ENCODE results near the gene CERS4. TPM values are rescaled to one million over a fixed set of nuclear protein-coding genes. Genes with fewer than 3 reads are reported as not detected.

Gene CERS4
- total and polyA plus RNA-seq, 10 of the 15 experiments (the other 5 are each of a cell fraction or from before 2014, with no cell fraction given): 0.34 to 62.1 (median 20.7) TPM

DNA sequence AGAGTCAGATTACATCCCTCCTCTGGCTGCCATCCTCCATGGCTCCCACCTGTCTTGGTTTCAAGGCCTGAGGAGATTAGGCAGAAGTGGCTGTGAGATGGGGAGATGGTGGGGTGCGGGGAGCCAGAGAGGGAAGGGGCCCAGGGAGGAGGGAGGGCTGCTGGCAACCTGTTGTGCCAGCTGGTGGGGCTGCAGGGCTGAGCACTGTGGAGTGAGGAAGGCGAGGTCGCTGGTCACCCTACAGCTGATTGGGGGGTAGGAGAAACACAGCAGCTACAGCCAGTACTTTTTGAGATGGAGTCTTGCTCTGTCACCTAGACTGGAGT is 50.7 kb downstream of the CERS4 start:
- intact Hi-C loops (cut with micrococcal nuclease; ENCODE audit: unreplicated experiment): no loop called here
- Histone ChIP-seq H3K4me2 (ENCODE audit: control insufficient read depth, insufficient read depth) (no peak overlapping the region), H4K20me1 (ENCODE audit: control insufficient read depth, insufficient read depth) (no peaks in the 10 kb centered on the region), H2AFZ (ENCODE audit: control insufficient read depth, low read depth, low read length) (no peak overlapping the region), H3K4me3 (no peak overlapping the region), H3K79me2 (ENCODE audit: control insufficient read depth, insufficient read depth, low read length) (no peaks in the 10 kb centered on the region), H3K9me3 (replicated peaks; ENCODE audit: control insufficient read depth, insufficient read depth, low read length) (no peaks in the 10 kb centered on the region), H3K36me3 (ENCODE audit: control insufficient read depth in 2 of 2, insufficient read depth in 2 of 2, low read length in 1 of 2) (peaks cover 14 to 26% of the 10 kb centered on the region in 2 experiments; a peak in 3 of 4 replicates), H3K4me1 (ENCODE audit: control insufficient read depth, insufficient read depth, low read length) (no peaks in the 10 kb centered on the region), H3K9ac (ENCODE audit: control insufficient read depth, insufficient read depth, low read length) (no peak overlapping the region), H3K27me3 (replicated peaks in 1 of 2; ENCODE audit: control insufficient read depth in 2 of 2, insufficient read depth in 2 of 2, low read length in 1 of 2) (no peaks in the 10 kb centered on the region), H3K27ac (ENCODE audit: control insufficient read depth, insufficient read depth) (no peak overlapping the region)
- DNase-seq (ENCODE audit: low read depth, low spot score) (no peak), ATAC-seq (no peak), FAIRE-seq (no peak)
- ChIA-PET CTCF (interaction anchor here (0.6 kb wide), 1 partner anchor 200 kb away, joined by 4 read pairs; no protein-coding TSS in a partner anchor), SMC1A (ENCODE audit: uncharacterized antibody, unreplicated experiment) (no interaction called here), POLR2A (interaction anchor here (0.7 kb wide), 1 partner anchor 75 kb away, joined by 5 read pairs; no protein-coding TSS in a partner anchor), RAD21 (ENCODE audit: unreplicated experiment) (no interaction called here)
- in situ Hi-C loops (cut with MboI): loop anchor here (10.0 kb wide), 2 partner anchors 245 to 315 kb away; partner anchors contain the start of gene TIMM44
- 80% methylated on average over 3 of the region's 3 CpGs for WGBS (ENCODE audit: insufficient coverage, insufficient replicate concordance, low lambda C conversion rate, missing lambda C conversion rate)
- BruUV-seq (replicated peaks): no TSS peak
- no peak for TF ChIP-seq MYC (IDR thresholded peaks at IDR 0.05; ENCODE audit: insufficient read depth, insufficient read length, insufficient replicate concordance, low read length, severe bottlenecking)
- TF ChIP-seq ZNF217 (IDR thresholded peaks at IDR 0.05): no peak
- no peak for TF ChIP-seq NR2C1 (IDR thresholded peaks at IDR 0.05)
- TF ChIP-seq, protein P1, sequence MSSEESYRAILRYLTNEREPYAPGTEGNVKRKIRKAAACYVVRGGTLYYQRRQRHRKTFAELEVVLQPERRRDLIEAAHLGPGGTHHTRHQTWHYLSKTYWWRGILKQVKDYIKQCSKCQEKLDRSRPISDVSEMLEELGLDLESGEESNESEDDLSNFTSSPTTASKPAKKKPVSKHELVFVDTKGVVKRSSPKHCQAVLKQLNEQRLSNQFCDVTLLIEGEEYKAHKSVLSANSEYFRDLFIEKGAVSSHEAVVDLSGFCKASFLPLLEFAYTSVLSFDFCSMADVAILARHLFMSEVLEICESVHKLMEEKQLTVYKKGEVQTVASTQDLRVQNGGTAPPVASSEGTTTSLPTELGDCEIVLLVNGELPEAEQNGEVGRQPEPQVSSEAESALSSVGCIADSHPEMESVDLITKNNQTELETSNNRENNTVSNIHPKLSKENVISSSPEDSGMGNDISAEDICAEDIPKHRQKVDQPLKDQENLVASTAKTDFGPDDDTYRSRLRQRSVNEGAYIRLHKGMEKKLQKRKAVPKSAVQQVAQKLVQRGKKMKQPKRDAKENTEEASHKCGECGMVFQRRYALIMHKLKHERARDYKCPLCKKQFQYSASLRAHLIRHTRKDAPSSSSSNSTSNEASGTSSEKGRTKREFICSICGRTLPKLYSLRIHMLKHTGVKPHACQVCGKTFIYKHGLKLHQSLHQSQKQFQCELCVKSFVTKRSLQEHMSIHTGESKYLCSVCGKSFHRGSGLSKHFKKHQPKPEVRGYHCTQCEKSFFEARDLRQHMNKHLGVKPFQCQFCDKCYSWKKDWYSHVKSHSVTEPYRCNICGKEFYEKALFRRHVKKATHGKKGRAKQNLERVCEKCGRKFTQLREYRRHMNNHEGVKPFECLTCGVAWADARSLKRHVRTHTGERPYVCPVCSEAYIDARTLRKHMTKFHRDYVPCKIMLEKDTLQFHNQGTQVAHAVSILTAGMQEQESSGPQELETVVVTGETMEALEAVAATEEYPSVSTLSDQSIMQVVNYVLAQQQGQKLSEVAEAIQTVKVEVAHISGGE (CRISPR knock-in tag; IDR thresholded peaks at IDR 0.05): no peak
- TF ChIP-seq MTA2 (IDR thresholded peaks at IDR 0.05; ENCODE audit: low read depth): no peak
- no peak for TF ChIP-seq POLR2AphosphoS2 (IDR thresholded peaks at IDR 0.05; ENCODE audit: low read depth, low read length)
- no peak for TF ChIP-seq SREBF2 (IDR thresholded peaks at IDR 0.05; ENCODE audit: low read length)
- no peak for TF ChIP-seq TARDBP (IDR thresholded peaks at IDR 0.05; ENCODE audit: borderline replicate concordance)
- TF ChIP-seq IKZF2 (IDR thresholded peaks at IDR 0.05): no peak
- TF ChIP-seq EP300 (IDR thresholded peaks at IDR 0.05; ENCODE audit: borderline replicate concordance in 1 of 2, control insufficient read depth in 1 of 2, low read depth in 2 of 2, low read length in 2 of 2): no peak
- no peak for TF ChIP-seq CREB1 (IDR thresholded peaks at IDR 0.05; ENCODE audit: low read depth)
- TF ChIP-seq, protein P2, sequence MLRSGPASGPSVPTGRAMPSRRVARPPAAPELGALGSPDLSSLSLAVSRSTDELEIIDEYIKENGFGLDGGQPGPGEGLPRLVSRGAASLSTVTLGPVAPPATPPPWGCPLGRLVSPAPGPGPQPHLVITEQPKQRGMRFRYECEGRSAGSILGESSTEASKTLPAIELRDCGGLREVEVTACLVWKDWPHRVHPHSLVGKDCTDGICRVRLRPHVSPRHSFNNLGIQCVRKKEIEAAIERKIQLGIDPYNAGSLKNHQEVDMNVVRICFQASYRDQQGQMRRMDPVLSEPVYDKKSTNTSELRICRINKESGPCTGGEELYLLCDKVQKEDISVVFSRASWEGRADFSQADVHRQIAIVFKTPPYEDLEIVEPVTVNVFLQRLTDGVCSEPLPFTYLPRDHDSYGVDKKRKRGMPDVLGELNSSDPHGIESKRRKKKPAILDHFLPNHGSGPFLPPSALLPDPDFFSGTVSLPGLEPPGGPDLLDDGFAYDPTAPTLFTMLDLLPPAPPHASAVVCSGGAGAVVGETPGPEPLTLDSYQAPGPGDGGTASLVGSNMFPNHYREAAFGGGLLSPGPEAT (IDR thresholded peaks at IDR 0.05; ENCODE audit: low read depth): no peak
- TF ChIP-seq CBFB (IDR thresholded peaks at IDR 0.05; ENCODE audit: low read depth): no peak
- TF ChIP-seq, protein P3, sequence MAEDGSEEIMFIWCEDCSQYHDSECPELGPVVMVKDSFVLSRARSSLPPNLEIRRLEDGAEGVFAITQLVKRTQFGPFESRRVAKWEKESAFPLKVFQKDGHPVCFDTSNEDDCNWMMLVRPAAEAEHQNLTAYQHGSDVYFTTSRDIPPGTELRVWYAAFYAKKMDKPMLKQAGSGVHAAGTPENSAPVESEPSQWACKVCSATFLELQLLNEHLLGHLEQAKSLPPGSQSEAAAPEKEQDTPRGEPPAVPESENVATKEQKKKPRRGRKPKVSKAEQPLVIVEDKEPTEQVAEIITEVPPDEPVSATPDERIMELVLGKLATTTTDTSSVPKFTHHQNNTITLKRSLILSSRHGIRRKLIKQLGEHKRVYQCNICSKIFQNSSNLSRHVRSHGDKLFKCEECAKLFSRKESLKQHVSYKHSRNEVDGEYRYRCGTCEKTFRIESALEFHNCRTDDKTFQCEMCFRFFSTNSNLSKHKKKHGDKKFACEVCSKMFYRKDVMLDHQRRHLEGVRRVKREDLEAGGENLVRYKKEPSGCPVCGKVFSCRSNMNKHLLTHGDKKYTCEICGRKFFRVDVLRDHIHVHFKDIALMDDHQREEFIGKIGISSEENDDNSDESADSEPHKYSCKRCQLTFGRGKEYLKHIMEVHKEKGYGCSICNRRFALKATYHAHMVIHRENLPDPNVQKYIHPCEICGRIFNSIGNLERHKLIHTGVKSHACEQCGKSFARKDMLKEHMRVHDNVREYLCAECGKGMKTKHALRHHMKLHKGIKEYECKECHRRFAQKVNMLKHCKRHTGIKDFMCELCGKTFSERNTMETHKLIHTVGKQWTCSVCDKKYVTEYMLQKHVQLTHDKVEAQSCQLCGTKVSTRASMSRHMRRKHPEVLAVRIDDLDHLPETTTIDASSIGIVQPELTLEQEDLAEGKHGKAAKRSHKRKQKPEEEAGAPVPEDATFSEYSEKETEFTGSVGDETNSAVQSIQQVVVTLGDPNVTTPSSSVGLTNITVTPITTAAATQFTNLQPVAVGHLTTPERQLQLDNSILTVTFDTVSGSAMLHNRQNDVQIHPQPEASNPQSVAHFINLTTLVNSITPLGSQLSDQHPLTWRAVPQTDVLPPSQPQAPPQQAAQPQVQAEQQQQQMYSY (CRISPR knock-in tag; IDR thresholded peaks at IDR 0.05): no peak
- TF ChIP-seq, protein P4, sequence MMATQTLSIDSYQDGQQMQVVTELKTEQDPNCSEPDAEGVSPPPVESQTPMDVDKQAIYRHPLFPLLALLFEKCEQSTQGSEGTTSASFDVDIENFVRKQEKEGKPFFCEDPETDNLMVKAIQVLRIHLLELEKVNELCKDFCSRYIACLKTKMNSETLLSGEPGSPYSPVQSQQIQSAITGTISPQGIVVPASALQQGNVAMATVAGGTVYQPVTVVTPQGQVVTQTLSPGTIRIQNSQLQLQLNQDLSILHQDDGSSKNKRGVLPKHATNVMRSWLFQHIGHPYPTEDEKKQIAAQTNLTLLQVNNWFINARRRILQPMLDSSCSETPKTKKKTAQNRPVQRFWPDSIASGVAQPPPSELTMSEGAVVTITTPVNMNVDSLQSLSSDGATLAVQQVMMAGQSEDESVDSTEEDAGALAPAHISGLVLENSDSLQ (IDR thresholded peaks at IDR 0.05): no peak
- TF ChIP-seq POLR2A (IDR thresholded peaks at IDR 0.05; ENCODE audit: low read depth, low read length): no peak
